K562 (cell line): ENCODE data around the gene PPHLN1. TPM values are rescaled to one million over a fixed set of nuclear protein-coding genes. Genes with fewer than 3 reads are reported as not detected.

Source experiments
- BRF2 ChIP-seq: IDR thresholded peaks from 3 replicates; pipeline ENCODE4 v1.6.1; 2011; ENCODE audit warnings: borderline replicate concordance, mild to moderate bottlenecking; ENCODE audit not compliant: insufficient read length, insufficient read depth
- CAMTA2 ChIP-seq: fragments of 250-450 bp; sonication (Bioruptor Pico); conservative IDR thresholded peaks from 2 replicates; pipeline ENCODE4 v1.5.1; 2022
- FOXJ3 ChIP-seq: sonication (generic); formaldehyde crosslinking; IDR thresholded peaks from 2 replicates; pipeline ENCODE4 v1.4.0; 2020; ENCODE audit warnings: mild to moderate bottlenecking, missing genetic modification reagents
- HNRNPK ChIP-seq: fragments of 200-400 bp; formaldehyde crosslinking; IDR thresholded peaks from one replicate; pipeline ENCODE4 v1.6.1; 2018; ENCODE audit warnings: mild to moderate bottlenecking, low read depth, low read length; ENCODE audit not compliant: poor library complexity, severe bottlenecking
- IRF2 ChIP-seq: sonication (generic); formaldehyde crosslinking; IDR thresholded peaks from 2 replicates; pipeline ENCODE4 v1.8.1; 2022; ENCODE audit warnings: mild to moderate bottlenecking, missing genetic modification reagents
- JUNB ChIP-seq: fragments of 450-650 bp; formaldehyde crosslinking; conservative IDR thresholded peaks from 2 replicates; pipeline ENCODE4 v1.4.0; 2020; ENCODE audit warnings: mild to moderate bottlenecking
- MAFG ChIP-seq: fragments of 450-650 bp; conservative IDR thresholded peaks from 2 replicates; pipeline ENCODE4 v1.6.1; 2016; ENCODE audit warnings: missing genetic modification characterization, missing compliant biosample characterization
- NCOA4 ChIP-seq: fragments of 450-650 bp; IDR thresholded peaks from 2 replicates; pipeline ENCODE4 v1.6.1; 2018; ENCODE audit warnings: mild to moderate bottlenecking; ENCODE audit not compliant: partially characterized antibody
- PRPF4 ChIP-seq: fragments of 200-400 bp; formaldehyde crosslinking; IDR thresholded peaks from one replicate; pipeline ENCODE4 v1.6.1; 2017; ENCODE audit warnings: low read length, low read depth, mild to moderate bottlenecking; ENCODE audit not compliant: insufficient read depth, poor library complexity, severe bottlenecking
- RBM25 ChIP-seq: fragments of 200-400 bp; formaldehyde crosslinking; IDR thresholded peaks from 2 replicates; pipeline ENCODE4 v1.6.1; 2018; ENCODE audit warnings: low read length, low read depth, moderate library complexity; ENCODE audit not compliant: severe bottlenecking
- RBM39 ChIP-seq: fragments of 200-400 bp; formaldehyde crosslinking; optimal IDR thresholded peaks from 2 replicates; pipeline ENCODE3; 2018; ENCODE audit warnings: low read depth, low read length
- RFX7 ChIP-seq: fragments of 250-450 bp; sonication (Bioruptor Pico); IDR thresholded peaks from 2 replicates; pipeline ENCODE4 v1.5.1; 2021; ENCODE audit warnings: mild to moderate bottlenecking
- TAF9B ChIP-seq: fragments of 450-650 bp; IDR thresholded peaks from 2 replicates; pipeline ENCODE4 v1.6.1; 2018; ENCODE audit warnings: mild to moderate bottlenecking; ENCODE audit not compliant: partially characterized antibody
- THRA ChIP-seq: fragments of 450-650 bp; IDR thresholded peaks from 2 replicates; pipeline ENCODE4 v1.6.1; 2017; ENCODE audit warnings: mild to moderate bottlenecking, moderate library complexity
- TRIM25 ChIP-seq: fragments of 450-650 bp; IDR thresholded peaks from 2 replicates; pipeline ENCODE4 v1.7.0; 2016; ENCODE audit warnings: borderline replicate concordance
- UBTF ChIP-seq, 2 experiments: IDR thresholded peaks; 2 replicates each; pipeline ENCODE4 v1.6.1; 2012; ENCODE audit warnings: improper control_type of control experiment in 2 of 2, low read depth in 2 of 2, low read length in 2 of 2, borderline replicate concordance in 1 of 2
- ZBTB8A ChIP-seq: fragments of 450-650 bp; IDR thresholded peaks from 2 replicates; pipeline ENCODE4 v1.6.1; 2018; ENCODE audit warnings: mild to moderate bottlenecking, moderate library complexity; ENCODE audit not compliant: partially characterized antibody
- ZFP36 ChIP-seq: fragments of 150-350 bp; IDR thresholded peaks from 2 replicates; pipeline ENCODE4 v1.6.1; 2018; ENCODE audit warnings: low read length, low read depth; ENCODE audit not compliant: partially characterized antibody
- ZFPM2 ChIP-seq: fragments of 250-450 bp; sonication (Bioruptor Pico); IDR thresholded peaks from 2 replicates; pipeline ENCODE4 v1.5.1; 2022; ENCODE audit warnings: mild to moderate bottlenecking
- ZNF133 ChIP-seq: fragments of 250-450 bp; sonication (Bioruptor Pico); IDR thresholded peaks from 2 replicates; pipeline ENCODE4 v1.4.0; 2020; ENCODE audit warnings: mild to moderate bottlenecking
- ZNF23 ChIP-seq: fragments of 250-450 bp; sonication (Bioruptor Pico); IDR thresholded peaks from 2 replicates; pipeline ENCODE4 v1.4.0; 2020; ENCODE audit warnings: mild to moderate bottlenecking
- ZNF384 ChIP-seq: IDR thresholded peaks from 2 replicates; pipeline ENCODE4 v1.6.1; 2012; ENCODE audit warnings: low read depth, low read length, improper control_type of control experiment
- ZNF717 ChIP-seq: fragments of 250-450 bp; sonication (Bioruptor Pico); IDR thresholded peaks from 2 replicates; pipeline ENCODE4 v1.5.0; 2021
- polyA plus RNA-seq, 8 experiments: library from polyadenylated mRNA; depleted of rRNA in 4 of 8; stranded (reverse) in 5 of 8; unstranded in 3 of 8; fragments of >200 nt; fragmentation: Nextera tagmentation in 2 of 8; fragmentation: Illumina TruSeq in 1 of 8; extraction: Ambion mirVana in 2 of 8; extraction: Trizol in 1 of 8; gene quantifications; 2 replicates each; pipeline versions ENCODE4 v1.2.1 to v1.2.3, GENCODE V29; 2011 to 2014; ENCODE audit warnings: inconsistent platforms in 1 of 8, missing spikeins in 1 of 8
- total RNA-seq, 7 experiments: library from RNA; depleted of rRNA in 6 of 7; stranded (reverse); fragments of >200 nt in 6 of 7; fragmentation: Illumina TruSeq in 2 of 7; extraction: Trizol in 2 of 7; gene quantifications; 2 replicates each; pipeline versions ENCODE4 v1.2.1 to v1.2.3, GENCODE V29; 2011 to 2021; ENCODE audit warnings: low replicate concordance in 1 of 7

The PPHLN1 gene
- total and polyA plus RNA-seq, 9 of the 15 experiments (the other 6 are each of a cell fraction or from before 2014, with no cell fraction given), result 66.3 to 112 (median 93.6) TPM

GRCh38 chr12:42325653-42326474, at the start of gene PPHLN1, which contains the start of gene ZCRB1 (continued):
- TF ChIP-seq TAF9B (peak; percentile 60), UBTF (IDR thresholded peaks at IDR 0.05; ENCODE audit: borderline replicate concordance in 1 of 2, low read depth in 2 of 2, low read length in 2 of 2) (peak in 1 of 2 experiments; percentile 70; a peak in 2 of 4 replicates), NCOA4 (no peak), HNRNPK (no peak), ZFP36 (peak; percentile 16), ZBTB8A (no peak), TRIM25 (no peak), RFX7 (CRISPR knock-in tag) (no peak), ZFPM2 (CRISPR knock-in tag) (no peak), ZNF384 (no peak), MAFG (tag) (no peak), ZNF23 (CRISPR knock-in tag) (no peak), CAMTA2 (CRISPR knock-in tag) (no peak), PRPF4 (no peak), ZNF717 (CRISPR knock-in tag) (no peak), RBM39 (no peak), THRA (no peak), BRF2 (no peak), IRF2 (CRISPR knock-in tag) (no peak), RBM25 (no peak), FOXJ3 (CRISPR knock-in tag) (no peak), ZNF133 (CRISPR knock-in tag) (no peak), JUNB (CRISPR knock-in tag) (no peak)
